HL-60 (cell line): ENCODE results near the gene SUSD1.

Source experiments
- DNase-seq, 2 experiments: peaks; one replicate each; pipeline ENCODE4 v3.0.0-alpha.2; 2010 to 2020; ENCODE audit warnings: low read depth in 1 of 2, low spot score in 1 of 2
- H3K27ac ChIP-seq: fragments of 250-450 bp; sonication (Bioruptor Pico); replicated peaks from 2 replicates; pipeline ENCODE4 v1.5.1; 2020; ENCODE audit warnings: mild to moderate bottlenecking, moderate library complexity
- H3K27me3 ChIP-seq: fragments of 250-450 bp; sonication (Bioruptor Pico); 2 replicates; pipeline ENCODE4 v1.5.1; 2021; ENCODE audit warnings: mild to moderate bottlenecking, moderate library complexity; ENCODE audit not compliant: insufficient read depth, poor library complexity, severe bottlenecking
- H3K4me3 ChIP-seq: replicated peaks from 2 replicates; pipeline ENCODE4 v1.5.1; 2011; ENCODE audit warnings: mild to moderate bottlenecking, control low read depth, low read length; ENCODE audit not compliant: insufficient read depth
- GABPA ChIP-seq: IDR thresholded peaks from 2 replicates; pipeline ENCODE4 v1.6.1; 2012; ENCODE audit warnings: low read depth
- POLR2AphosphoS5 ChIP-seq: IDR thresholded peaks from 2 replicates; pipeline ENCODE4 v1.6.1; 2012; ENCODE audit warnings: low read depth
- SPI1 ChIP-seq: IDR thresholded peaks from 2 replicates; pipeline ENCODE4 v1.6.1; 2012; ENCODE audit warnings: low read depth, mild to moderate bottlenecking, borderline replicate concordance
- TF ChIP-seq, protein P1 (sequence below): IDR thresholded peaks from one replicate; pipeline ENCODE4 v1.5.1; 2011; ENCODE audit warnings: low read length, control low read depth, inconsistent platforms; ENCODE audit not compliant: insufficient read depth
- TF ChIP-seq, protein P2 (sequence below): IDR thresholded peaks from 2 replicates; pipeline ENCODE4 v1.6.1; 2012; ENCODE audit warnings: low read depth; ENCODE audit not compliant: insufficient replicate concordance

SUSD1 gene

DNA sequence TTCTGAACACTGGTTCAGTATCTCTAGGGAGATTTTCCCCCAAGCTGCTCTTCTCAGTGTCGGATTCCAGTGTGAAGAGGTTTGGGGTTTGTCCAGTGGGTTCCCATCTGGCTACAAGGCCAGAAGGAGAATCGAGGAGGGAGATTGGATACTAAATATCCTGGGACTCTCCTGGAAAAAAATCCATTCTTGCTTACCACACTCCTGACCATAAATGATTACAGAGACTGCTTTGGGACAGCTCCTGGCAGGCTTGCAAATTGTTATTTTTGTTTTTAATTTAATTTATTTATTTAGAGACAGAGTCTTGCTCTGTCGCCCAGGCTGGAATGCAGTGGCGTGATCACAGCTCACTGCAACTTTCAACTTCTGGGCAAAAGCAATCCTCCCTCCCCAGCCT is 4.7 kb upstream of the SUSD1 start:
- Histone ChIP-seq H3K4me3 (no peak overlapping the region), H3K27ac (peak overlapping the region; percentile 54), H3K27me3 (no peaks in the 10 kb centered on the region)
- TF ChIP-seq, protein P1, sequence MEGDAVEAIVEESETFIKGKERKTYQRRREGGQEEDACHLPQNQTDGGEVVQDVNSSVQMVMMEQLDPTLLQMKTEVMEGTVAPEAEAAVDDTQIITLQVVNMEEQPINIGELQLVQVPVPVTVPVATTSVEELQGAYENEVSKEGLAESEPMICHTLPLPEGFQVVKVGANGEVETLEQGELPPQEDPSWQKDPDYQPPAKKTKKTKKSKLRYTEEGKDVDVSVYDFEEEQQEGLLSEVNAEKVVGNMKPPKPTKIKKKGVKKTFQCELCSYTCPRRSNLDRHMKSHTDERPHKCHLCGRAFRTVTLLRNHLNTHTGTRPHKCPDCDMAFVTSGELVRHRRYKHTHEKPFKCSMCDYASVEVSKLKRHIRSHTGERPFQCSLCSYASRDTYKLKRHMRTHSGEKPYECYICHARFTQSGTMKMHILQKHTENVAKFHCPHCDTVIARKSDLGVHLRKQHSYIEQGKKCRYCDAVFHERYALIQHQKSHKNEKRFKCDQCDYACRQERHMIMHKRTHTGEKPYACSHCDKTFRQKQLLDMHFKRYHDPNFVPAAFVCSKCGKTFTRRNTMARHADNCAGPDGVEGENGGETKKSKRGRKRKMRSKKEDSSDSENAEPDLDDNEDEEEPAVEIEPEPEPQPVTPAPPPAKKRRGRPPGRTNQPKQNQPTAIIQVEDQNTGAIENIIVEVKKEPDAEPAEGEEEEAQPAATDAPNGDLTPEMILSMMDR, result no peak
- TF ChIP-seq SPI1 (no peak), POLR2AphosphoS5 (no peak)
- no peak for DNase-seq

DNA sequence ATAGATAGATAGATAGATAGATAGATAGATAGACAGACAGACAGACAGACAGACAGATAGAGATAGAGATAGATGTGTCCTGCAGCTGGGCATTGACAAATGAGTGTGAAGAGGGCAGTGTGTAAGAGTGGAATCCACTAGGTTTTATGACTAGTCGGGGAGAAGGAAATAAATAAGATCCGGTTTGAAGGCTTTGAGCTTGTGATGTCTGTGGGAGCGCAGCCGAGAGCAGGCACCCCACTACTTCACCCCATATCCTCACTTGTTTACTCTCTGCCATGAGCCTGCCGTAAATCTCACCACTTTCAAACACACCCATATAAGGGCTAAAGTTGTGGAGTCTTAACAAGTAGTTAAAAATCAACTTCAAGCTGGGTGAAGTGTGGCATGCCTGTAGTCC is 1.4 kb upstream of the SUSD1 start:
- TF ChIP-seq SPI1 (no peak), GABPA (no peak), POLR2AphosphoS5 (no peak)
- TF ChIP-seq, protein P1, result no peak
- TF ChIP-seq, protein P2, sequence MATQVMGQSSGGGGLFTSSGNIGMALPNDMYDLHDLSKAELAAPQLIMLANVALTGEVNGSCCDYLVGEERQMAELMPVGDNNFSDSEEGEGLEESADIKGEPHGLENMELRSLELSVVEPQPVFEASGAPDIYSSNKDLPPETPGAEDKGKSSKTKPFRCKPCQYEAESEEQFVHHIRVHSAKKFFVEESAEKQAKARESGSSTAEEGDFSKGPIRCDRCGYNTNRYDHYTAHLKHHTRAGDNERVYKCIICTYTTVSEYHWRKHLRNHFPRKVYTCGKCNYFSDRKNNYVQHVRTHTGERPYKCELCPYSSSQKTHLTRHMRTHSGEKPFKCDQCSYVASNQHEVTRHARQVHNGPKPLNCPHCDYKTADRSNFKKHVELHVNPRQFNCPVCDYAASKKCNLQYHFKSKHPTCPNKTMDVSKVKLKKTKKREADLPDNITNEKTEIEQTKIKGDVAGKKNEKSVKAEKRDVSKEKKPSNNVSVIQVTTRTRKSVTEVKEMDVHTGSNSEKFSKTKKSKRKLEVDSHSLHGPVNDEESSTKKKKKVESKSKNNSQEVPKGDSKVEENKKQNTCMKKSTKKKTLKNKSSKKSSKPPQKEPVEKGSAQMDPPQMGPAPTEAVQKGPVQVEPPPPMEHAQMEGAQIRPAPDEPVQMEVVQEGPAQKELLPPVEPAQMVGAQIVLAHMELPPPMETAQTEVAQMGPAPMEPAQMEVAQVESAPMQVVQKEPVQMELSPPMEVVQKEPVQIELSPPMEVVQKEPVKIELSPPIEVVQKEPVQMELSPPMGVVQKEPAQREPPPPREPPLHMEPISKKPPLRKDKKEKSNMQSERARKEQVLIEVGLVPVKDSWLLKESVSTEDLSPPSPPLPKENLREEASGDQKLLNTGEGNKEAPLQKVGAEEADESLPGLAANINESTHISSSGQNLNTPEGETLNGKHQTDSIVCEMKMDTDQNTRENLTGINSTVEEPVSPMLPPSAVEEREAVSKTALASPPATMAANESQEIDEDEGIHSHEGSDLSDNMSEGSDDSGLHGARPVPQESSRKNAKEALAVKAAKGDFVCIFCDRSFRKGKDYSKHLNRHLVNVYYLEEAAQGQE, result no peak
- DNase-seq, result no peak
- Histone ChIP-seq H3K27me3 (no peaks in the 10 kb centered on the region), H3K27ac (no peak overlapping the region), H3K4me3 (no peak overlapping the region)

DNA sequence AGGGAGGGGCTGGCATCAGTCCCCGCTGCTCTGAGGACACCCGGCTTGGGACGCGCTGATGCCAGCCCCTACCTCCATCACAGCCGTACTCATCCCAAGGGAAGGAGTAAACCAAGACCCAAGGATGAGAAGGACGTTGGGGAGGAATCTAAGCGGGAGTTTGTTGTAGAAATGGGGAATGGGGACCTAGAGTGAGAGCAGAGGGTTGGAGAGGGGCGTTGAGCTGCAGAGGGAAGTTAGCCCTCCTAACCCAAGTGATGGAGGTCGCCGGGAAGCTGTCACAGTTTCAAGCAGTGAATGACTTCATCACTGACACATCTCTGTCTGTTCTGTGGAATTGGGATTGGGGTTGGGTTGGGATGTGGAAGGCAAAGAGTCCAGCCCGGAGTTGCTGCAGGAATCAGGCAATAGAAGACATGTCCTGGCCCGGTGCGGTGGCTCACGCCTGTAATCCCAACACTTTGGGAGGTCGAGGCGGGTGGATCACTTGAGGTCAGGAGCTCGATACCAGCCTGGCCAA is 759 bp upstream of the SUSD1 start:
- Histone ChIP-seq H3K27ac (no peak overlapping the region), H3K27me3 (no peaks in the 10 kb centered on the region), H3K4me3 (no peak overlapping the region; the same call in 1 of the 2 replicates)
- TF ChIP-seq SPI1 (no peak), POLR2AphosphoS5 (no peak), GABPA (no peak)
- TF ChIP-seq, protein P1, result no peak
- TF ChIP-seq, protein P2, result no peak
- DNase-seq, result no peak

DNA sequence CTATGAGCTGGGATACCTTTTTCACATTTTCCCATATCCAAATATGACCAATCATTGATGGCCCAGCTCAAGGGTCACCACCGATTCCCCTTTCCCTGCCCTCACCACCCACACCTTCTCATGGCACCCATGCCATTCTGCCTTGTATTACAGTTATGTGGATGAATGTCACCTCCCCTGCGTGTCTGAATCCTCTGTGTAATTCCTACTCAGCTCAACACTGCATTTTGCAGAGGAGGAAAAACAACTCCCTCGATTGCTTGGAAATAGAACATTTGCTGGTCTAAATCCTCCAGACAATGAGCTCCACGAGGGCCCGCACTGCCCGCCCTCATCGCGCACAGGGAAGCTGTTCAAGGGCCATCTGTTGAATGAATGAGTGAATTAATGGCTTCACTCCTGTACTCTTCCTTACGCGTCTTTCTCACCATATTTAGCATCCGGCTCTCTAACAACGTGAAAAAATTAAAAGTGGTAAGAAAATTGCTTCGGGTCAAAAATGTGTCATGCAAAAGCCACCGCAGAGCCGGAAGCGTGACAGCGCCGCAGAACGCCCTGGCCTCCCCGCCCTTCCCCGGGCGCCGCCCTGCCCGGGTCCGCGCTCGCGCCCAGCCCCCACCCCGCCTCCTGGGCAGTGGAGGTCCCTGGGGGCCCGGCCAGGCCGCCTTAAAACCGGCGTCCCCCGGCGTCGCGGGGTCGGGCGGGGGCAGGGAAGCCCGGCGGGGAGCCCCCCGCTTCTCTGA is 704 bp downstream of the SUSD1 start:
- H3K27me3 ChIP-seq, result no peaks in the 10 kb centered on the region
- peak overlapping the region; percentile 73 for H3K27ac ChIP-seq
- DNase-seq, result peak; percentile 64 to 74
- peak; percentile 42; the same call in 1 of the 2 replicates for TF ChIP-seq POLR2AphosphoS5
- TF ChIP-seq SPI1, result no peak
- H3K4me3 ChIP-seq, result peak overlapping the region; percentile 35
